ENCODE results near the gene PANK4.

GRCh38 chr1:2459757-2460156, 66.6 kb downstream of the PANK4 start:
- peak; percentile 97 for TF ChIP-seq REST (IDR thresholded peaks at IDR 0.05)
- peak; percentile 32 for TF ChIP-seq CTCF (IDR thresholded peaks at IDR 0.05; ENCODE audit: low read depth, low read length, missing input control)
- TF ChIP-seq TAF1 (conservative IDR thresholded peaks at IDR 0.05): no peak

All from liver (tissue), 3 donors.